DMS153 (cell line): ENCODE measurements around the gene PXMP4.
A peak's percentile ranks its signal among the peaks of the same experiment; 100 is the strongest.

Source experiments
- DNase-seq: peaks from one replicate; lab custom pipeline; 2025; lab: John Stamatoyannopoulos, UW

Gene PXMP4

DNA sequence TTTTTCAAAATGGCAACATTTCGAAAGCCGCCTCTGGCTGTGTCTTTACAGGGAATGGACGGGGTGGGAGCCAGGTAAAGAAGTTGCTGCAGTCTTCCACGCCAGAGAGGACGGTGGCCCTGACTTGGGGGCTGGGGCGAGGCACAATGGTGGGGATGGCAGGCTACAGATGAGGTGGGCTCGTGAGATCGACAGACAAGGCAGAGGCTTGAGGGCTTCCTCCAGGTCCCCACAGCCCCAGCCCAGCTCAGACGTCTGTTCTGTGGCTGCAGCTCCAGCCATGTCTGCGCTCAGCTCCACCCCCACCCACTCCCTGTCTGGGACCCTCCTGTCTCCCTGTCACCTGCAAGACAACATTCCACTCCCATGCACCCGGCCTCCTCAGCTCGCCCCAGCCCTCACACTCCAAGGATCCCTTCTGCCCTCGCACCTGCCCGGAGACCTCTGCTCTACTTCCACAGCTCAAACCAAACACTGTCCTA lies 65.4 kb downstream of the PXMP4 start:
- DNase-seq: no peak

DNA sequence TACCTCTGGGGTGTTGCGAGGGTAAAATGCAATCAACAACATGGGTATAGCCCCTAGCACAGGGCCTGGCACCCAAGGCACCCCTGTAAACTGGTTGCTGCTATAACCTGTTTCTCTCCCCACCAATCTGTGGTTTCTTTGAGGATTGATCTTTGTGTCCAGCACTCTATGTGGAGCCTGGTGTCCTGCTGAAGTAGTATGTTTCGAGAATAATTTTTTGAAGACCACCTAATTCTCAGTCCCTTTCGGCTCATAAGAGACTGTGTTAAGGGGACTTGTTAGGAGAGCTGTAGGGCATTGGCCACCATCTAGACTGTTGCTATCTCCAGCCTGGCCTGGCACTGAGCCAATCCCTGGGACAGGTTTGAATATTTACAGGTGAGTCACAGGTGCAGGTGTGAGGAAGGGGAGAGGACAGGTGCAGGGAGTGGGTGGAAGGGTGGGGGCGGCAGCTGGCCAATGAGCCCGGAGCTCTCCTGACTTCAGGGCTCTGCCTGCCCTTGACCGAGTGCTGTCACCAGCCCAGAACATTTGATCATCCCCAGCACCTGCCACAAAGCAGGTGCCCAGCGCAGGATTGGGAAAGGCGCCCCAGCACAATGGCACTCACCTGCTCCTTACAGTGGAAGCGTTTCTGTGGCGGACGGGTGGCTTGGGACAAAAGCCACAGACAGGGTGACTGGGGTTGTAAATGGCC lies 66.1 kb downstream of the PXMP4 start:
- peak; percentile 97 for DNase-seq

DNA sequence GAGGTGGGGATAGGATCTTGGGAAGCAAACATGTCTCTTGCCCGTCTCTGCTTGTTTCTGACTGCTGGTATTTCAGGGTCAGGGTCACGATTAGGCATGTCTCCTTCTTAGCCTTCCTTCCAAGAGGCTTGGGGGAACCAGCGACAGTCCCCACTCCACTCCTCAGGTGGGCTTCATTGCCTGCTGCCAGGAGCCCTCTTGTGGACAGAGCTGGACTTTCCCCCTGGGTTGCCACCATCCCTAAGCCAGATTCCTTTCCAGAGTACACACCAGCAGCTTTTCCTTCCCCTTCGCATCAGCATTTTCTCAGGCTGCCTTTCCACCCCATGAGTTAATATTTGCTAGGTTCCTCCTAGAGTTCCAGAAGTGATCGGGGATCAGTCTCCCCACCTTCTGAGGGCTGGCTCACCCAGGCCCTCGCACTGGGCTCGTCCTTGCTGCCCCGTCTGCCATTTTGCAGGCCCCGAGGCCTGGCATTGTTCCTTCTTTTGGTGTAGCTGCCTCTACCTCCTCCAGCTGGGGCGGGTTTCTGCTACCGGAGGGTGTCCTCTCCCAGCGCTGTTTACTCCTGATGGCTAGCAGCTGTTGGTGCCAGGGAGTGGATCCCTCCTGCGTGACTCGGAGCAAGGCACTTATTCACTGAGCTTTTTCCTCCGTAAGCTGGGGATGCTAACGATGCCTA lies 66.8 kb downstream of the PXMP4 start:
- DNase-seq: peak; percentile 72
